Right lobe of liver (tissue), 6 donors: ENCODE data around the gene RAP2C. TPM values are rescaled to one million over a fixed set of nuclear protein-coding genes. Genes with fewer than 3 reads are reported as not detected.
A peak's percentile ranks its signal among the peaks of the same experiment; 100 is the strongest.

ENCODE experiments used
- ATAC-seq, 4 donors: fragments of 200-7000 bp; cut with Tn5 transposase; one replicate each; pipeline ENCODE4 v1.9.1; 2020; ENCODE audit warnings: mild to moderate bottlenecking in 4 of 4, moderate library complexity in 4 of 4
- DNase-seq, 3 donors: peaks; one replicate each; pipeline ENCODE4 v3.0.0-alpha.2; 2020
- H3K27ac ChIP-seq, 3 donors: fragments of 200-600 bp; one replicate each; pipeline ENCODE4 v1.8.0; 2022
- H3K27me3 ChIP-seq, 2 donors: fragments of 200-600 bp; one replicate each; pipeline ENCODE4 v1.8.0; 2022
- H3K36me3 ChIP-seq, 4 donors: fragments of 200-600 bp; sonication (generic) in 1 of 4; one replicate each; pipeline versions ENCODE4 v1.5.1 to v1.8.0; 2017 to 2022; ENCODE audit warnings: control low read depth in 1 of 4
- H3K4me1 ChIP-seq, 4 donors: fragments of 200-600 bp; sonication (generic) in 1 of 4; one replicate each; pipeline versions ENCODE4 v1.5.1 to v1.8.0; 2017 to 2022; ENCODE audit warnings: control low read depth in 1 of 4
- H3K4me3 ChIP-seq, 3 donors: fragments of 200-600 bp; one replicate each; pipeline ENCODE4 v1.8.0; 2022
- H3K9me3 ChIP-seq, 4 donors: fragments of 200-600 bp; sonication (generic) in 1 of 4; one replicate each; pipeline versions ENCODE4 v1.5.1 to v1.8.0; 2017 to 2022; ENCODE audit warnings: control low read depth in 1 of 4
- CTCF ChIP-seq, 4 donors: fragments of 200-600 bp in 3 of 4; fragments of 450-650 bp in 1 of 4; IDR thresholded peaks; one replicate each; pipeline versions ENCODE4 v1.5.1 to v1.8.0; 2016 to 2022; ENCODE audit warnings: antibody characterized with exemption in 4 of 4, mild to moderate bottlenecking in 2 of 4
- POLR2A ChIP-seq: fragments of 450-650 bp; IDR thresholded peaks from one replicate; pipeline ENCODE4 v1.6.1; 2017; ENCODE audit warnings: antibody characterized with exemption, mild to moderate bottlenecking
- WGBS: methylation state at CpG from one replicate; pipeline ENCODE4 v1.1.6; 2018; ENCODE audit warnings: low coverage, low lambda C conversion rate; ENCODE audit not compliant: insufficient coverage; ENCODE audit errors: missing lambda C conversion rate; 5-methylcytosine and 5-hydroxymethylcytosine counted together
- intact Hi-C, 2 donors: fragments of 100-400 bp; cut with DNase I; formaldehyde crosslinking; loops; one replicate each; pipeline versions ENCODE4 v1.11.2 to v1.14.1; 2022
- total RNA-seq, 6 experiments: library from RNA; depleted of rRNA in 2 of 6; stranded (reverse); fragments of >200 nt in 2 of 6; fragmentation: NEBNext Ultra II Directional in 3 of 6; extraction: Animal tissue kit (Norgen Biotek cat#: 25700) in 3 of 6; gene quantifications; one replicate each; pipeline versions ENCODE4 v1.1.0 to v1.2.4, GENCODE V29; 2016 to 2023
- donor health status: DM: no; HTN: yes; CAD: no.
- donor health status: DM: no; HTN: no; CAD: no.
- donor health status: DM: no; HTN: no; CAD: no.
- donor health status: DM: no; HTN: yes; CAD: no.
- donor health status: DM: no; HTN: yes; CAD: no.

The RAP2C gene
- total RNA-seq, 6 experiments from 2014 or later, result 18.9 to 26.6 (median 25.1) TPM

GRCh38 chrX:132188175-132188574 is 31.1 kb downstream of the RAP2C start:
- no peak for TF ChIP-seq POLR2A
- no peak for TF ChIP-seq CTCF (IDR thresholded peaks at IDR 0.05)
- no peaks in the 10 kb centered on the region for H3K9me3 ChIP-seq
- no peak overlapping the region for H3K4me3 ChIP-seq
- H3K4me1 ChIP-seq, result no peaks in the 10 kb centered on the region
- 46% methylated on average over 3 of the region's 3 CpGs for WGBS
- intact Hi-C loops, result no loop called here
- no peak for DNase-seq
- ATAC-seq, result no peak
- no peaks in the 10 kb centered on the region for H3K36me3 ChIP-seq
- H3K27ac ChIP-seq, result no peak overlapping the region
- H3K27me3 ChIP-seq, result no peaks in the 10 kb centered on the region

GRCh38 chrX:132187451-132187850 is 31.8 kb downstream of the RAP2C start:
- Histone ChIP-seq H3K4me1 (no peaks in the 10 kb centered on the region), H3K27me3 (no peaks in the 10 kb centered on the region), H3K27ac (no peak overlapping the region), H3K36me3 (no peaks in the 10 kb centered on the region), H3K9me3 (no peaks in the 10 kb centered on the region), H3K4me3 (no peak overlapping the region)
- no peak for DNase-seq
- intact Hi-C loops, result no loop called here
- TF ChIP-seq CTCF (IDR thresholded peaks at IDR 0.05), result no peak
- TF ChIP-seq POLR2A, result no peak
- WGBS, result 55% methylated on average over 4 of the region's 4 CpGs
- no peak for ATAC-seq

GRCh38 chrX:132184871-132185270 is 34.4 kb downstream of the RAP2C start:
- ATAC-seq (no peak), DNase-seq (no peak)
- Histone ChIP-seq H3K4me1 (peaks cover 0 to 5% (median 2%) of the 10 kb centered on the region in 4 donors), H3K4me3 (no peak overlapping the region), H3K27me3 (no peaks in the 10 kb centered on the region), H3K27ac (no peak overlapping the region), H3K9me3 (no peaks in the 10 kb centered on the region), H3K36me3 (no peaks in the 10 kb centered on the region)
- 71% methylated on average over 4 of the region's 4 CpGs for WGBS
- TF ChIP-seq CTCF (IDR thresholded peaks at IDR 0.05), result no peak
- TF ChIP-seq POLR2A, result no peak
- intact Hi-C loops, result no loop called here

- H3K27ac ChIP-seq, result peak overlapping the region in 1 of 3 donors; percentile 35
- H3K9me3 ChIP-seq, result no peaks in the 10 kb centered on the region
- H3K27me3 ChIP-seq, result no peaks in the 10 kb centered on the region
- no peak for TF ChIP-seq CTCF (IDR thresholded peaks at IDR 0.05)
- TF ChIP-seq POLR2A, result no peak
- intact Hi-C loops, result no loop called here
- no peaks in the 10 kb centered on the region for H3K36me3 ChIP-seq
- ATAC-seq (peak; percentile 68 to 92 (median 79)), DNase-seq (peak; percentile 48 to 65 (median 63))
- WGBS, result 71% methylated on average over 4 of the region's 7 CpGs
- peaks cover 0 to 5% (median 2%) of the 10 kb centered on the region in 4 donors for H3K4me1 ChIP-seq
- no peak overlapping the region for H3K4me3 ChIP-seq
These were observed 37.9 kb downstream of the RAP2C start for GRCh38 chrX:132181364-132181763.

- ATAC-seq, result peak; percentile 81 to 93 (median 86)
- DNase-seq, result peak in 1 of 3 donors; percentile 45
- Histone ChIP-seq H3K9me3 (no peaks in the 10 kb centered on the region), H3K4me3 (no peak overlapping the region), H3K36me3 (no peaks in the 10 kb centered on the region), H3K4me1 (peaks cover 0 to 5% (median 2%) of the 10 kb centered on the region in 4 donors), H3K27me3 (no peaks in the 10 kb centered on the region), H3K27ac (peak overlapping the region in 1 of 3 donors; percentile 35)
- intact Hi-C loops, result no loop called here
- 24% methylated on average over 3 of the region's 3 CpGs for WGBS
- TF ChIP-seq POLR2A (no peak), CTCF (IDR thresholded peaks at IDR 0.05) (no peak)
These were observed 38.3 kb downstream of the RAP2C start for GRCh38 chrX:132180929-132181328.
